Astrocyte (in vitro differentiated cells and primary cell): Measurements from ENCODE around the gene DLGAP5.

Source experiments
- EZH2 ChIP-seq: IDR thresholded peaks from 2 replicates; pipeline ENCODE4 v1.6.1; 2012; ENCODE audit warnings: mild to moderate bottlenecking, low read length, inconsistent platforms; ENCODE audit not compliant: insufficient read depth
- TF ChIP-seq, protein P1 (sequence below): IDR thresholded peaks from 2 replicates; pipeline ENCODE4 v1.5.1; 2011; ENCODE audit warnings: low read depth, mild to moderate bottlenecking, inconsistent platforms, low read length, moderate library complexity; ENCODE audit not compliant: insufficient read depth

DNA sequence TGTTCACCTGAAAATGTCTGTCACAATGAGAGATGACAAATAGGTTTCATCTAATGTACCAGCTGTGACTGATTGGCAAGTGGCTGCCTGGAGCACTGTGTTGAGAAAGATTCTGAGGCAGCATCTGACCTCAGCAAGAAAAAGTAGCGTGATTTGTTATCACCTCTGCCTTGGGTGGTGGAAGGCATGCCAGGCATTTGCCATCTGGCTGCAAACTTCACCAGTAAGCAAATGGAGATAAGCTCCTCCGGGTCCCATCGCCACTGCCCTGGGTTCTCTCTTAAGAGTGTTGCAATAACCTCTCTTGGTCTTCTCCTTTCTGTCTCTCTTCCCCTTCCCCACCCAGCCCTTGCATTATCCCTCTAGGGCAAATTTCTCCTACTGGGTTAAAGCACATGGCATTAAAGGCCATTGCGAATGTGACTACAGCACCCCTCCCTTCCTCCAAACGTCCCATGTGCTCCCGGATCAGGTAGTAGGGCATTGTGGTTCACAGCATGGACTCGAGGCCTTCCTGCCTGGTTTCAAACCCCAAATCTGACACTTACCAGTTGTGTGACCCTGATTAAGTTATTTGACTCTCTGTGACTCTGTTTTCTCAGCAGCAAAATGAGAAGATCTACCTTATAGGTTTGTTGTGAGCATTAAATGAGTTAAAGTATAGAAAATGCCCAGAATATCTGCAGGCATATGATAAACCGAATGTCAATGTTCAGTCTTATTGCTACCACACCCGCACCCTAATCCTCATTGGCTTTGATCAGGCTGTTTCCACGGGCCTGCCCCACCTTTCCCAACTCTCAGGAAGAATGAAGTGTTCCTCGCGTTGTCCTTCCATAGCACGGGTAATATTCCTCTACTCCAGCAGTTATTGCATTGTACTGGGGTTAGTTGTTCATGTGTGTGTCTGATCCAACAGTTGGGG is 70.6 kb downstream of the DLGAP5 start:
- TF ChIP-seq, protein P1, sequence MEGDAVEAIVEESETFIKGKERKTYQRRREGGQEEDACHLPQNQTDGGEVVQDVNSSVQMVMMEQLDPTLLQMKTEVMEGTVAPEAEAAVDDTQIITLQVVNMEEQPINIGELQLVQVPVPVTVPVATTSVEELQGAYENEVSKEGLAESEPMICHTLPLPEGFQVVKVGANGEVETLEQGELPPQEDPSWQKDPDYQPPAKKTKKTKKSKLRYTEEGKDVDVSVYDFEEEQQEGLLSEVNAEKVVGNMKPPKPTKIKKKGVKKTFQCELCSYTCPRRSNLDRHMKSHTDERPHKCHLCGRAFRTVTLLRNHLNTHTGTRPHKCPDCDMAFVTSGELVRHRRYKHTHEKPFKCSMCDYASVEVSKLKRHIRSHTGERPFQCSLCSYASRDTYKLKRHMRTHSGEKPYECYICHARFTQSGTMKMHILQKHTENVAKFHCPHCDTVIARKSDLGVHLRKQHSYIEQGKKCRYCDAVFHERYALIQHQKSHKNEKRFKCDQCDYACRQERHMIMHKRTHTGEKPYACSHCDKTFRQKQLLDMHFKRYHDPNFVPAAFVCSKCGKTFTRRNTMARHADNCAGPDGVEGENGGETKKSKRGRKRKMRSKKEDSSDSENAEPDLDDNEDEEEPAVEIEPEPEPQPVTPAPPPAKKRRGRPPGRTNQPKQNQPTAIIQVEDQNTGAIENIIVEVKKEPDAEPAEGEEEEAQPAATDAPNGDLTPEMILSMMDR = no peak
- no peak for TF ChIP-seq EZH2
